Raji (cell line): ENCODE measurements around the gene SMC1A.

ENCODE experiments used
- POLR2A ChIP-seq: IDR thresholded peaks from 2 replicates; pipeline ENCODE4 v1.6.1; 2011; ENCODE audit warnings: low read depth, low read length, control low read depth; ENCODE audit not compliant: insufficient read depth

SMC1A gene

GRCh38 chrX:53376888-53377287, 45.6 kb downstream of the SMC1A start:
- TF ChIP-seq POLR2A: no peak

GRCh38 chrX:53374923-53375322, 47.5 kb downstream of the SMC1A start:
- no peak for TF ChIP-seq POLR2A

- TF ChIP-seq POLR2A: no peak
These were observed 48.1 kb downstream of the SMC1A start for GRCh38 chrX:53374222-53374820.

GRCh38 chrX:53373307-53373706, 49.1 kb downstream of the SMC1A start:
- TF ChIP-seq POLR2A: no peak

- TF ChIP-seq POLR2A: no peak
These were observed 60.0 kb downstream of the SMC1A start for GRCh38 chrX:53362449-53362848.

GRCh38 chrX:53357799-53358530, 64.5 kb downstream of the SMC1A start:
- no peak for TF ChIP-seq POLR2A

GRCh38 chrX:53356186-53356585, 66.3 kb downstream of the SMC1A start:
- TF ChIP-seq POLR2A: no peak

- no peak for TF ChIP-seq POLR2A
These were observed 67.8 kb downstream of the SMC1A start for GRCh38 chrX:53354669-53355068.

- TF ChIP-seq POLR2A: no peak
These were observed 74.5 kb downstream of the SMC1A start for GRCh38 chrX:53347948-53348347.

- TF ChIP-seq POLR2A: no peak
These were observed 81.4 kb downstream of the SMC1A start for GRCh38 chrX:53340852-53341645.

GRCh38 chrX:53337101-53337500, 85.4 kb downstream of the SMC1A start:
- no peak for TF ChIP-seq POLR2A

- no peak for TF ChIP-seq POLR2A
These were observed 88.6 kb downstream of the SMC1A start for GRCh38 chrX:53333853-53334252.

GRCh38 chrX:53332204-53332603, 90.2 kb downstream of the SMC1A start:
- no peak for TF ChIP-seq POLR2A

GRCh38 chrX:53330331-53330730, 92.1 kb downstream of the SMC1A start:
- TF ChIP-seq POLR2A: no peak

- no peak for TF ChIP-seq POLR2A
These were observed 97.7 kb downstream of the SMC1A start for GRCh38 chrX:53324803-53325202.
